ENCODE measurements around the gene SLC49A3.
"Not testable (repeated sequence)": the region's sequence is repeated elsewhere in the genome, so short reads cannot be mapped to it uniquely, and the experiment has no call there.

SLC49A3 gene

GRCh38 chr4:681736-682451 is 7.1 kb downstream of the SLC49A3 start:
- in situ Hi-C loops (cut with MboI; ENCODE audit: low sequenced_read_pairs), result no loop called here

GRCh38 chr4:680928-681645 is 7.9 kb downstream of the SLC49A3 start:
- in situ Hi-C loops (cut with MboI; ENCODE audit: low sequenced_read_pairs), result no loop called here

GRCh38 chr4:680551-680927 is 8.4 kb downstream of the SLC49A3 start:
- in situ Hi-C loops (cut with MboI; ENCODE audit: low sequenced_read_pairs), result no loop called here

- in situ Hi-C loops (cut with MboI; ENCODE audit: low sequenced_read_pairs), result no loop called here
These were observed 8.9 kb downstream of the SLC49A3 start for GRCh38 chr4:680091-680490.

GRCh38 chr4:679629-680028 is 9.3 kb downstream of the SLC49A3 start:
- in situ Hi-C loops (cut with MboI; ENCODE audit: low sequenced_read_pairs), result no loop called here

GRCh38 chr4:679104-679481 is 9.9 kb downstream of the SLC49A3 start:
- in situ Hi-C loops (cut with MboI; ENCODE audit: low sequenced_read_pairs), result no loop called here

GRCh38 chr4:678331-679103 is 10.4 kb downstream of the SLC49A3 start:
- in situ Hi-C loops (cut with MboI; ENCODE audit: low sequenced_read_pairs), result no loop called here

- in situ Hi-C loops (cut with MboI; ENCODE audit: low sequenced_read_pairs), result no loop called here
These were observed 11.3 kb downstream of the SLC49A3 start for GRCh38 chr4:677431-678293.

GRCh38 chr4:676871-677235 is 12.1 kb downstream of the SLC49A3 start:
- in situ Hi-C loops (cut with MboI; ENCODE audit: low sequenced_read_pairs), result no loop called here

GRCh38 chr4:675980-676870 is 12.7 kb downstream of the SLC49A3 start:
- in situ Hi-C loops (cut with MboI; ENCODE audit: low sequenced_read_pairs), result no loop called here

- in situ Hi-C loops (cut with MboI; ENCODE audit: low sequenced_read_pairs), result no loop called here
These were observed 13.7 kb downstream of the SLC49A3 start for GRCh38 chr4:675036-675882.

GRCh38 chr4:674172-675035 is 14.5 kb downstream of the SLC49A3 start, which contains the start of the genes ATP5ME and MYL5:
Gene ATP5ME (minus strand): TSS chr4:674276. CDS start chr4:674247, 29 bp downstream.
Gene MYL5 (plus strand): TSS chr4:674542. CDS start chr4:678027, 3,485 bp downstream.
- in situ Hi-C loops (cut with MboI; ENCODE audit: low sequenced_read_pairs), result no loop called here

GRCh38 chr4:673349-674091 is 15.4 kb downstream of the SLC49A3 start:
- in situ Hi-C loops (cut with MboI; ENCODE audit: low sequenced_read_pairs), result no loop called here

GRCh38 chr4:671769-672168 is 17.2 kb downstream of the SLC49A3 start:
- in situ Hi-C loops (cut with MboI; ENCODE audit: low sequenced_read_pairs), result no loop called here

- in situ Hi-C loops (cut with MboI; ENCODE audit: low sequenced_read_pairs), result not testable (repeated sequence)
These were observed 19.0 kb downstream of the SLC49A3 start for GRCh38 chr4:669806-670559.

- in situ Hi-C loops (cut with MboI; ENCODE audit: low sequenced_read_pairs), result not testable (repeated sequence)
These were observed 20.7 kb downstream of the SLC49A3 start for GRCh38 chr4:668219-668618.

- in situ Hi-C loops (cut with MboI; ENCODE audit: low sequenced_read_pairs), result no loop called here
These were observed 21.4 kb downstream of the SLC49A3 start for GRCh38 chr4:667545-667925.
